Skeletal muscle tissue (tissue), 4 donors: ENCODE data around the gene PEA15. TPM values are rescaled to one million over a fixed set of nuclear protein-coding genes. Genes with fewer than 3 reads are reported as not detected.
A peak's percentile ranks its signal among the peaks of the same experiment; 100 is the strongest.

ENCODE experiments used
- H3K27ac ChIP-seq: one replicate; pipeline ENCODE4 v1.7.0; 2013; ENCODE audit warnings: mild to moderate bottlenecking, low read depth, low read length, inconsistent platforms
- H3K27me3 ChIP-seq, 3 donors: one replicate each; pipeline ENCODE4 v1.7.0; 2013; ENCODE audit warnings: low read length in 3 of 3; ENCODE audit not compliant: control insufficient read depth in 3 of 3, insufficient read depth in 3 of 3
- H3K36me3 ChIP-seq, 3 donors: one replicate each; pipeline ENCODE4 v1.7.0; 2013; ENCODE audit warnings: low read length in 3 of 3; ENCODE audit not compliant: control insufficient read depth in 3 of 3, insufficient read depth in 3 of 3
- H3K4me1 ChIP-seq, 3 donors: one replicate each; pipeline ENCODE4 v1.7.0; 2013; ENCODE audit warnings: low read length in 3 of 3, mild to moderate bottlenecking in 3 of 3; ENCODE audit not compliant: control insufficient read depth in 3 of 3, insufficient read depth in 3 of 3
- H3K4me3 ChIP-seq, 3 donors: one replicate each; pipeline ENCODE4 v1.7.0; 2013; ENCODE audit warnings: low read length in 3 of 3
- H3K9ac ChIP-seq, 3 donors: one replicate each; pipeline ENCODE4 v1.7.0; 2013; ENCODE audit warnings: low read length in 3 of 3, mild to moderate bottlenecking in 3 of 3, moderate library complexity in 2 of 3, low read depth in 1 of 3
- H3K9me3 ChIP-seq, 3 donors: one replicate each; pipeline ENCODE4 v1.7.0; 2013; ENCODE audit warnings: low read length in 3 of 3; ENCODE audit not compliant: control insufficient read depth in 3 of 3
- total RNA-seq: library from RNA; depleted of rRNA; stranded (reverse); fragments of >200 nt; gene quantifications from one replicate; pipeline ENCODE4 v1.2.3, GENCODE V29; 2014
- donor health status: Osteomylitis.

The PEA15 gene
- total RNA-seq, 1 donor from 2014 or later = 26.1 TPM

DNA sequence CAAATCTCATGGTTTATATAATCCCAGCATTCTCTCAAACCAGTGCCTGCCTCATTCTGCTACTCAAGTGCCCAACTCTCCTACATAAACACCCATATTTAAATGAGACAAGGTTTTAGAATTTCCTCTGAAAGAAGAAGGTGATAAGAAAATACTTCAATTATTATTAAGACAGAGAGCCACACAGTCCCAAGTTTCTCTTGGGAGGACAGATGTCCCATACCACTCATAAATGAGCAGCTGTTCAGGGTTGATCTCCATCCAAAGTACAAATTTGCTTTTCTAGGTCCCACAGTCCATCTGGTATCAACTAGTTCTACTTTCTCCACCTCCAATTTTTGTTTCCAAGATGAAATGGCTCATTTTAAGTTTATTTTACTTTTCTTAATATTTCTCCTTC lies 45.8 kb downstream of the PEA15 start:
- Histone ChIP-seq H3K36me3 (peaks cover 0 to 10% (median 0%) of the 10 kb centered on the region in 3 donors), H3K9me3 (no peaks in the 10 kb centered on the region), H3K4me3 (peak overlapping the region in 1 of 3 donors; percentile 5), H3K27me3 (no peaks in the 10 kb centered on the region), H3K9ac (peak overlapping the region in 2 of 3 donors; percentile 36 to 47), H3K4me1 (peaks cover 17 to 34% (median 25%) of the 10 kb centered on the region in 3 donors), H3K27ac (peak overlapping the region; percentile 63)

DNA sequence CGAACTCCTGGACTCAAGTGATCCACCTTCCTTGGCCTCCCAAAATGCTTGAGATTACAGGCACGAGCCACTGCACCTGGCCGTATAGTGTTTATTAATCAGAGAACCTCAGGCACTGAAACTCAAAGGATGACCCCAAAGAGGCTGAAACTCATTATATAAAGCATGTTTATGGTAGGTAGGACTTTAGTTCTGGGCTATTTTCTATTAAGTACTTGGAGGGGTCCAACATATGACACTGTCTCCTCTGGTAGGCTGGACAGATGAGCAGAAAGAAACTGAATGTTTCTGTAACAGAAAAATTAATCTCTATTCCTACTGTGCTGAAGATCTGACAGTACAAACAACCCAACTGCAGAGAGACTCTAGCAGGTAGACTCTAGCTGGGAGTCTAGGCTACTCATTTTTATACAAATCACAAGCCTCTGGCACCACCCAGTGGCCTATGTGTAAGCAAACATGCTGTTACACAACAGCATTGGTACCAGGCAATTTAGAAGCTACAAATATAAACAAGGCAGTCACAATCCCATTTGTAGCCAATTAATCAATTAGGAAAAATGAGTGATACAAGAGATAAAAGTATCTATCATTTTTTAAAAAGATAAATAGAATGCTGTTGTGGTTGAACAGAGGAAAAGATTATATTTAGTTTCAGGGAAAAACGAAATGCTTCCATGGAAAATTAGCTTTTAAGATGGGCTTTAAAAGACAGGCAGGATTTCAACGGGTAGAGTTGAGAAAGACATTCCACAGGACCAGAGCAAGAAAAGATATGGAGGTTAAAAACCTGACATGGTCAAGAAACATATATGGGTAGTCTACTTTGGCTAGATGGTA lies 46.7 kb downstream of the PEA15 start:
- H3K4me1 ChIP-seq = peaks cover 13 to 30% (median 22%) of the 10 kb centered on the region in 3 donors
- H3K36me3 ChIP-seq = peaks cover 0 to 10% (median 0%) of the 10 kb centered on the region in 3 donors
- H3K4me3 ChIP-seq = no peak overlapping the region
- no peaks in the 10 kb centered on the region for H3K9me3 ChIP-seq
- peak overlapping the region; percentile 63 for H3K27ac ChIP-seq
- peak overlapping the region in 2 of 3 donors; percentile 16 to 33 for H3K9ac ChIP-seq
- H3K27me3 ChIP-seq = no peaks in the 10 kb centered on the region

DNA sequence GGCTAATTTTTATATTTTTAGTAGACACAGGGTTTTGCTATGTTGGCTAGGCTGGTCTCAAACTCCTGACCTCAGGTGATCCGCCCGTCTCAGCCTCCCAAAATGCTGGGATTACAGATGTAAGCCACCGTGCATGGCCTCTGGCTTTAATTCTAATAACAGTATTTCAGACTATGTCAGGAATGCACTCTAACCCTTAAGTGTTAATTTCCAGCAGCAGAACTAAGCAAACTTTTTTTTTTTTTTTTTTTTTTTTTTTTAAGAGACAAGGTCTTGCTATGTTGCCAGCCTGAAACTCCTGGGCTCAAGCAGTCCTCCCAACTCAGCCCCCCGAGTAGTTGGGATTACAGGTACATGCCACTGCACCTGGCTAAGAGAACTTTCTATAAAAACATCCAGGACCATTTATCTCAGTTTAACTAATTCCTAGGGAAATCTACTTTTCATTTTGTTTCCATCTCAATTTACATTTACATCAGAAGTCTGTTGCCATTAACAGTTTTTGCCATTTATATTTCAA lies 50.7 kb downstream of the PEA15 start:
- no peaks in the 10 kb centered on the region for H3K9me3 ChIP-seq
- H3K9ac ChIP-seq = no peak overlapping the region
- no peak overlapping the region for H3K4me3 ChIP-seq
- peaks cover 36 to 53% (median 42%) of the 10 kb centered on the region in 3 donors for H3K4me1 ChIP-seq
- peaks cover 0 to 10% (median 0%) of the 10 kb centered on the region in 3 donors for H3K36me3 ChIP-seq
- no peaks in the 10 kb centered on the region for H3K27me3 ChIP-seq
- no peak overlapping the region for H3K27ac ChIP-seq

DNA sequence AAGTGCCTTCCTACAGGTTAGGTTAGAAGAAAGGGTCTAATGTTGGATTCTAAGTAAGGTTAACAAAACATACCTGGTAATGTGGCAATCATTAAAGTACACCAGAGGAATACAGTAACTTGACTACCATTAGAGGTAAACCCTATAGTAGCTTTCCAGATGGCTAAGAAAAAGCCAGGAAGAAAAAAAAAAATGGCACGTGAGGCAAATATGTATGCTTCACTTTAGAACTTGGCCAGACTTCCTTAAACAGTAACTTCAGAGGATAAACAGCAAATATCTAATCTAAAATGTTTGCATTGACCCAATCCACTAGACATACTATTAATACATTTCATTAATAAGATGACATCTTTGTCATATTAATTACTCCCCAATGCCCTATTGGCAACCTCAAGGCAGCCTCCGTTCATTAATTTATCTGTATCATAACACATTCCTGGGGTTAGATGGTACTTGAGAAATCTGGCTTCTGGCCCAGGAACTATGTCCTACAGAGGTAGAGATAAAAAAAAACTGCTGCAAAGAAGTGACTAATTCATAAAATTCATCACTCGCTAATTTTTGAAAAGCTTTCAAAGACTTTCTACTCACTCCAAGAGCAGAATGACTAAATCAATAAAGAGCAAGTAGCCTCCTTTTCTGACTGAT lies 51.3 kb downstream of the PEA15 start:
- H3K9ac ChIP-seq = no peak overlapping the region
- H3K27ac ChIP-seq = no peak overlapping the region
- H3K36me3 ChIP-seq = peaks cover 0 to 10% (median 0%) of the 10 kb centered on the region in 3 donors
- H3K4me1 ChIP-seq = peaks cover 30 to 50% (median 40%) of the 10 kb centered on the region in 3 donors
- H3K9me3 ChIP-seq = no peaks in the 10 kb centered on the region
- no peak overlapping the region for H3K4me3 ChIP-seq
- no peaks in the 10 kb centered on the region for H3K27me3 ChIP-seq

DNA sequence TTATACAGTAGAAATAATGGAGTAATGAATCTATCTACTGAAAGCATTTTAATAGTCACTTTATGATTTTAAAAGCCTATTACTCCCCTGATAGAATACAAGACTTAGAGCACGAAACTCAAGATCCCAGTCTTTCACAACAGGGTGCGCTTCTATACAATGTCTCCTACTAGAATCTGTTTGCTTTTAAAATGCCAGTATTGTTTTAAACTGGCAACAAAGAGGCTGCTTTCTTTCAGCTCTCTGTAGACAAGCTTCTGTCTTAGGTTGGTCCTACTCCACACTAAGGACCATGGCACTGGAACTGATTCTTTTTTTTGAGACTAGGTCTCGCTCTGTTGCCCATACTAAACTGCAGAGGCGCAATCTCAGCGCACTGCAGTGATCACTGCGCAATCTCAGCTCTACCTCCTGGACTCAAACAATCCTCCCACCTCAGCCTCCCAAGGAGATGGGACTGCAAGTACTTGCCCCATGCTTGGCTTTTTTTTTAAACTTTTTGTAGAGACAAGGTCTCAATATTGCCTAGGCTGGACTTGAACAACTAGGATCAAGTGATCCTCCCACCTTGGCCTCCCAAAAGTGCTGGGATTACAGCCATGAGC lies 52.3 kb downstream of the PEA15 start:
- H3K9ac ChIP-seq = no peak overlapping the region
- peaks cover 0 to 10% (median 0%) of the 10 kb centered on the region in 3 donors for H3K36me3 ChIP-seq
- H3K4me1 ChIP-seq = peaks cover 28 to 54% (median 35%) of the 10 kb centered on the region in 3 donors
- H3K4me3 ChIP-seq = no peak overlapping the region
- H3K27me3 ChIP-seq = no peaks in the 10 kb centered on the region
- peak overlapping the region; percentile 36 for H3K27ac ChIP-seq
- no peaks in the 10 kb centered on the region for H3K9me3 ChIP-seq

DNA sequence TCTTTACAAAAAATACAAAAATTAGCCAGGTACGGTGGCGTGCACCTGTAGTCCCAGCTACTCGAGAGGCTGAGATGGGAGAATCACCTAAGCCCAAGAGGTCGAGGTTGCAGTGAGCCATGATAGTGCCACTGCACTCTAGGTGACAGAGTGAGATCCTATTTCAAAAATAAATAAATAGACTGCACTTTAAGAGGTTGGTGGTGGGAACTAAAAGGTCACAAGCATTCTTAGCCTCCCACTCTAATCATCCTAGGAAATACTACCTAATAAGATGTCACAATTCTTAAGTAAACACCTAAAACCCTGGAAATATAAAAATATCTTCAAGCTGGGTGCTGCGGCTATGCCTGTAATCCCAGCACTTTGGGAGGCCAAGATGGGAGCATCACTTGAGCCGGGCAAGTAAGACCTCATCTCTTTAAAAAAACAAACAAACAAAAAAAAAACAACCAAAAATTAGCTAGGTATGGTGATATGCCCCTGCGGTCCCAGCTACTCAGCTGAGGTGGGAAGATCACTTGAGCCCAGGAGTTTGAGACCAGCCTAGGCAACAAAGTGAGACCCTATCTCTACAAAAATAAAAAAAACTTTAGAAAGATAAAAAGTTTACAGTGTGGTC lies 53.1 kb downstream of the PEA15 start:
- H3K4me3 ChIP-seq = no peak overlapping the region
- peak overlapping the region; percentile 100 for H3K27ac ChIP-seq
- no peaks in the 10 kb centered on the region for H3K9me3 ChIP-seq
- H3K9ac ChIP-seq = no peak overlapping the region
- peaks cover 0 to 6% (median 0%) of the 10 kb centered on the region in 3 donors for H3K36me3 ChIP-seq
- peaks cover 28 to 58% (median 41%) of the 10 kb centered on the region in 3 donors for H3K4me1 ChIP-seq
- no peaks in the 10 kb centered on the region for H3K27me3 ChIP-seq

DNA sequence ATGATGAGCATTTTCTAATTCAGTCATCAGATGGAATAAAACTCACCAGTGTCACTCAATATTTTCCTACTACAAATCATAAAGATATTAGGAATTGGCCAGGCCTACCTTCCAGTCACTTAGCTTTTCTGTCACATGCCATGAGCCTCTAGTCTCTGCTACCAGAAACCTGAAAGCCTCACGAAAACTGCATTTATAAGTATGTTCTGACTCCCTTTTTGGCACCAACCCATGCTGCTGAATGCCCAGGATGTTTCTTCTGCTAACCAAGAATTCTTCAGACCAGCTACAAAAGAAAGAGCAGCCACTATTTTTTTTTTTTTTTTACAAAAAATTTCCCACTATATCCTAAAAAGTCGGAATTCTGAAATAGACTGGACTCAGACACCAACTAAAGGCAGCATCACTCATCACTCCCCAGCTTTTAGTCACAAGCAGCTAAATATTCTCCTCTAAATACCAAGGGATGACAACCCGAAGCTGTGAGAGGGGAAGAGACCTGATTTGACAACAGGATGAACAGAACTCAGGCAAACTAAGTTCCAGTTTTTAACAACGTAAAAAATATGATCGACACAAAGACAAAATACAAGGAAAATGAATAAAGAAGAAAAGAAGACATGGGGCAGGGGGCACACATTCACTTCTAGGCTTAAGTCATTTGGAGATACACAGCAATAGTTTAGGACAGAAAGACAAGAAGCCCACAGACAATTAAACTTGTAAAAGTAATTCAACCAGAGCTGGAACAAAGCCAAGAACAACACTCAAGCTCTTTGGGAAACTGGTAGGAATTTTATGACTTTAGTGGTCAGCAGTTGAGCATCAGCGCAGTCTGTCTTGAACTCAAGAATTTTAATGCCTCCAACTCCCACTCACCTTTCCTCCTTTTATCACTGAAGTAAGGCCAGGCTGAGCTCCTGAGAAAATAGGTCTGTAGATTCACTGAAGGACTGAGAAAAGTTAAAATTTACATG lies 55.5 kb downstream of the PEA15 start:
- H3K9ac ChIP-seq = peak overlapping the region; percentile 100
- no peaks in the 10 kb centered on the region for H3K9me3 ChIP-seq
- H3K27ac ChIP-seq = peak overlapping the region; percentile 100
- H3K4me3 ChIP-seq = peak overlapping the region; percentile 97 to 100 (median 99)
- H3K27me3 ChIP-seq = no peaks in the 10 kb centered on the region
- no peaks in the 10 kb centered on the region for H3K36me3 ChIP-seq
- H3K4me1 ChIP-seq = peaks cover 28 to 58% (median 41%) of the 10 kb centered on the region in 3 donors

DNA sequence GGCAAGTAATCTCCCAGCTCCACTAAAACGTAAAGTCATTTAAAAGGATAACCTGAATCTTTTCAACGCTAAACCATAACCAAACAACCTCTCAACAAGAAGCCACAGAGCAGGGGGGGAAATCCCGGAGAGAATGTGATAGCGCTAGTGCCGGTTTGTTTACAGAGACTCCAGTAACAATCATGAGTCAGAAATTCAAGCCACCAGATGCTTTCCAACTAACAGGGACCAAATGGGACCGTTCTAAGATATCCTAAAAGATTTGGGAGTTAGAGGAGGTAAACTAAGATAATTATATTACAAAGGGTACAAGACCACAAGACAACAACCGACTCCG lies 56.3 kb downstream of the PEA15 start:
- no peaks in the 10 kb centered on the region for H3K27me3 ChIP-seq
- peak overlapping the region; percentile 100 for H3K9ac ChIP-seq
- H3K4me1 ChIP-seq = peaks cover 23 to 52% (median 38%) of the 10 kb centered on the region in 3 donors
- H3K4me3 ChIP-seq = peak overlapping the region; percentile 97 to 100 (median 99)
- peak overlapping the region; percentile 100 for H3K27ac ChIP-seq
- H3K9me3 ChIP-seq = no peaks in the 10 kb centered on the region
- no peaks in the 10 kb centered on the region for H3K36me3 ChIP-seq
